Keratinocyte (primary cell): Measurements from ENCODE around the gene NFKBIL1. TPM values are rescaled to one million over a fixed set of nuclear protein-coding genes. Genes with fewer than 3 reads are reported as not detected.

Experiments
- DNase-seq: peaks from one replicate; pipeline ENCODE4 v3.0.0-alpha.2; 2011; ENCODE audit warnings: low read depth, missing footprints, low spot score
- FAIRE-seq: peaks from 2 replicates; lab custom pipeline; 2011; peaks lifted over from hg19 to GRCh38; lab: Jason Lieb, UNC
- H2AFZ ChIP-seq: 2 replicates; pipeline ENCODE4 v1.6.0; 2012; ENCODE audit warnings: low read length, control low read depth, inconsistent platforms; ENCODE audit not compliant: control insufficient read depth
- H3K27ac ChIP-seq: 2 replicates; pipeline ENCODE4 v1.5.1; 2011; ENCODE audit warnings: low read length; ENCODE audit not compliant: control insufficient read depth, insufficient read depth
- H3K27me3 ChIP-seq: 3 replicates; pipeline ENCODE4 v1.6.0; 2011; ENCODE audit warnings: low read length; ENCODE audit not compliant: control insufficient read depth, insufficient read depth; ENCODE audit errors: extremely low read depth
- H3K36me3 ChIP-seq, 2 experiments: 2 replicates in 1 of 2; 3 replicates in 1 of 2; pipeline ENCODE4 v1.5.1; 2011; ENCODE audit warnings: low read length in 2 of 2, mild to moderate bottlenecking in 1 of 2; ENCODE audit not compliant: control insufficient read depth in 2 of 2, insufficient read depth in 2 of 2; ENCODE audit errors: extremely low read depth in 1 of 2
- H3K4me1 ChIP-seq: 3 replicates; pipeline ENCODE4 v1.5.1; 2011; ENCODE audit warnings: low read length; ENCODE audit not compliant: control insufficient read depth, insufficient read depth; ENCODE audit errors: extremely low read depth
- H3K4me2 ChIP-seq: 3 replicates; pipeline ENCODE4 v1.6.0; 2011; ENCODE audit warnings: low read depth, low read length; ENCODE audit not compliant: control insufficient read depth, insufficient read depth; ENCODE audit errors: extremely low read depth
- H3K4me3 ChIP-seq, 3 experiments: fragments of 200-600 bp in 1 of 3; sonication (generic) in 1 of 3; 2 replicates in 2 of 3; 3 replicates in 1 of 3; pipeline ENCODE4 v1.5.1; 2011 to 2016; ENCODE audit warnings: low read length in 3 of 3, mild to moderate bottlenecking in 3 of 3, control low read depth in 2 of 3, inconsistent platforms in 1 of 3, low read depth in 1 of 3, mixed read lengths in 1 of 3, mixed run types in 1 of 3, moderate library complexity in 1 of 3; ENCODE audit not compliant: control insufficient read depth in 2 of 3, insufficient read depth in 2 of 3; ENCODE audit errors: extremely low read depth in 1 of 3
- H3K79me2 ChIP-seq: 2 replicates; pipeline ENCODE4 v1.6.0; 2012; ENCODE audit warnings: low read length; ENCODE audit not compliant: control insufficient read depth, insufficient read depth
- H3K9ac ChIP-seq: 3 replicates; pipeline ENCODE4 v1.6.0; 2011; ENCODE audit warnings: low read length; ENCODE audit not compliant: control insufficient read depth, insufficient read depth; ENCODE audit errors: extremely low read depth
- H3K9me1 ChIP-seq: 3 replicates; pipeline ENCODE4 v1.6.0; 2011; ENCODE audit warnings: low read length; ENCODE audit not compliant: control insufficient read depth, insufficient read depth; ENCODE audit errors: extremely low read depth
- H3K9me3 ChIP-seq: 2 replicates; pipeline ENCODE4 v1.5.1; 2012; ENCODE audit warnings: low read depth, low read length; ENCODE audit not compliant: control insufficient read depth
- H4K20me1 ChIP-seq: 3 replicates; pipeline ENCODE4 v1.6.0; 2011; ENCODE audit warnings: low read length; ENCODE audit not compliant: control insufficient read depth, insufficient read depth; ENCODE audit errors: extremely low read depth
- EZH2 ChIP-seq: IDR thresholded peaks from one replicate; pipeline ENCODE4 v1.6.1; 2012; ENCODE audit warnings: inconsistent platforms, mild to moderate bottlenecking, low read length, moderate library complexity
- dilution Hi-C: fragments of 300-500 bp; cut with MboI; formaldehyde crosslinking; loops from one replicate; pipeline ENCODE4 v1.7.0; 2020; ENCODE audit warnings: low sequenced_read_pairs; ENCODE audit not compliant: extremely low pct_ligation_motif_present
- polyA plus RNA-seq, 5 experiments: library from polyadenylated mRNA; depleted of rRNA in 3 of 5; stranded (reverse) in 3 of 5; stranded (forward) in 1 of 5; unstranded in 1 of 5; fragments of >200 nt; gene quantifications; 1 replicate in 1 of 5; 2 replicates in 3 of 5; 3 replicates in 1 of 5; pipeline versions ENCODE4 v1.2.1 to v1.2.3, GENCODE V29; 2011 to 2012; ENCODE audit warnings: missing spikeins in 2 of 5, low read depth in 1 of 5, low replicate concordance in 1 of 5
- TF ChIP-seq, protein P1 (sequence below), 3 experiments: IDR thresholded peaks in 1 of 3; conservative IDR thresholded peaks in 1 of 3; optimal IDR thresholded peaks in 1 of 3; 2 replicates in 2 of 3; 3 replicates in 1 of 3; pipeline versions ENCODE3 to v1.5.1; 2011; ENCODE audit warnings: low read length in 3 of 3, mild to moderate bottlenecking in 3 of 3, moderate library complexity in 2 of 3, control low read depth in 1 of 3, inconsistent platforms in 1 of 3; ENCODE audit not compliant: insufficient read depth in 2 of 3; ENCODE audit errors: extremely low read depth in 1 of 3

The NFKBIL1 gene
- polyA plus RNA-seq, 1 donor (not counting 4 experiments of a cell fraction or from before 2014, with no cell fraction given): 4.8 TPM

DNA sequence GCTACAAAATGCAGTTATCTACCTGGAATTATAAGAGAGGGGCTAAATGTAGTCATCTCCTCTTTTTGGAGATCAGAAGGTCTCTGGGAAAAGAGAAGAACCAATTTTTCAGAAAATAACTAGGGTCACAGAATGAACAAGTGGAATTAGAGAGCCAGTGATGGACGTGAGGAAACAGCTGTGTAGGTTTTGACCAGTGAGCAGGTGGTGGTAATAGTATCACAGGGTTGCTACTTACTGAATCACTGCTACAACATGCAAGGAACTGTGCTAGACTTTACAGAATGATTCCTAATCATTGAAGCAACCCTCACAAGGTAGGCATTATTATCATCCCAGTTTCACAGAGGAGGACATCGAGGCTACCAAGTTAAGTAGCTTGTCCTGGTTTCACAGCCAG lies 2.7 kb upstream of the NFKBIL1 start:
- Histone ChIP-seq H2AFZ (no peak overlapping the region), H3K27ac (no peak overlapping the region), H4K20me1 (peaks cover 13% of the 10 kb centered on the region), H3K4me3 (no peak overlapping the region), H3K9ac (no peak overlapping the region), H3K9me1 (no peaks in the 10 kb centered on the region), H3K36me3 (peaks cover 7 to 23% of the 10 kb centered on the region in 2 experiments), H3K4me2 (no peak overlapping the region), H3K4me1 (peaks cover 24% of the 10 kb centered on the region), H3K27me3 (no peaks in the 10 kb centered on the region), H3K9me3 (no peaks in the 10 kb centered on the region), H3K79me2 (peaks cover 34% of the 10 kb centered on the region)
- DNase-seq: no peak
- FAIRE-seq: no peak
- TF ChIP-seq, protein P1, sequence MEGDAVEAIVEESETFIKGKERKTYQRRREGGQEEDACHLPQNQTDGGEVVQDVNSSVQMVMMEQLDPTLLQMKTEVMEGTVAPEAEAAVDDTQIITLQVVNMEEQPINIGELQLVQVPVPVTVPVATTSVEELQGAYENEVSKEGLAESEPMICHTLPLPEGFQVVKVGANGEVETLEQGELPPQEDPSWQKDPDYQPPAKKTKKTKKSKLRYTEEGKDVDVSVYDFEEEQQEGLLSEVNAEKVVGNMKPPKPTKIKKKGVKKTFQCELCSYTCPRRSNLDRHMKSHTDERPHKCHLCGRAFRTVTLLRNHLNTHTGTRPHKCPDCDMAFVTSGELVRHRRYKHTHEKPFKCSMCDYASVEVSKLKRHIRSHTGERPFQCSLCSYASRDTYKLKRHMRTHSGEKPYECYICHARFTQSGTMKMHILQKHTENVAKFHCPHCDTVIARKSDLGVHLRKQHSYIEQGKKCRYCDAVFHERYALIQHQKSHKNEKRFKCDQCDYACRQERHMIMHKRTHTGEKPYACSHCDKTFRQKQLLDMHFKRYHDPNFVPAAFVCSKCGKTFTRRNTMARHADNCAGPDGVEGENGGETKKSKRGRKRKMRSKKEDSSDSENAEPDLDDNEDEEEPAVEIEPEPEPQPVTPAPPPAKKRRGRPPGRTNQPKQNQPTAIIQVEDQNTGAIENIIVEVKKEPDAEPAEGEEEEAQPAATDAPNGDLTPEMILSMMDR (optimal IDR thresholded peaks at IDR 0.05 in 1 of 3, IDR thresholded peaks at IDR 0.05 in 1 of 3, conservative IDR thresholded peaks at IDR 0.05 in 1 of 3; ENCODE audit: extremely low read depth in 1 of 3, insufficient read depth in 2 of 3, low read length in 3 of 3): no peak
- no peak for TF ChIP-seq EZH2
- dilution Hi-C loops: no loop called here

DNA sequence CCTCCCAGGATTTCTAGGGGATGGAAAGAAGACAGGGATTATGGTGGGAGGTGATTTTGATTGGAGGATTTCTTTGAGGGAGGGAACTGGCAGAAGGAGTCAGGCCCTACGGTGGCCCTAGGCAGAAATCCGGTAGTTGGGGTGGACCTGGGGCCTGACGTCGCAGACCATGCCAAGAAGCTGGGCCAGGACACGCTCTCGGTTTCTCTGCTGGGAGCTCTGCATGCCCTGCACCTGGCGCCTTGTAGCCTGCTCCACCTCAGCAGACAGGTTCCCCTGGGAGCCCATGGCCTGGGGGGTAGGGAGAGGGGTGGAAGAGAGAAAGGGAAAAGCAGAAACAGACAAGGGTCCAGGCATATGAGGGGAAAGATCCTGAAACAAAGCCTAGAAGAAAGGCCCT lies 2.1 kb upstream of the NFKBIL1 start:
- H2AFZ ChIP-seq: no peak overlapping the region
- no peak overlapping the region for H3K27ac ChIP-seq
- H3K36me3 ChIP-seq: peaks cover 5 to 17% of the 10 kb centered on the region in 2 experiments
- peaks cover 29% of the 10 kb centered on the region for H3K79me2 ChIP-seq
- peaks cover 18% of the 10 kb centered on the region for H3K4me1 ChIP-seq
- H3K9ac ChIP-seq: no peak overlapping the region
- H3K27me3 ChIP-seq: no peaks in the 10 kb centered on the region
- FAIRE-seq: no peak
- no peak overlapping the region for H3K4me3 ChIP-seq
- H3K9me3 ChIP-seq: no peaks in the 10 kb centered on the region
- H3K9me1 ChIP-seq: no peaks in the 10 kb centered on the region
- TF ChIP-seq, protein P1 (optimal IDR thresholded peaks at IDR 0.05 in 1 of 3, IDR thresholded peaks at IDR 0.05 in 1 of 3, conservative IDR thresholded peaks at IDR 0.05 in 1 of 3; ENCODE audit: extremely low read depth in 1 of 3, insufficient read depth in 2 of 3, low read length in 3 of 3): no peak
- no peak for TF ChIP-seq EZH2
- dilution Hi-C loops: no loop called here
- H3K4me2 ChIP-seq: no peak overlapping the region
- DNase-seq: no peak
- peaks cover 7% of the 10 kb centered on the region for H4K20me1 ChIP-seq
